Eye (tissue), 1 donor: ENCODE measurements around the gene GDA.

Experiments
- DNase-seq: peaks from one replicate; pipeline ENCODE4 v3.0.0-alpha.2; 2015

GDA gene

GRCh38 chr9:72149231-72149975, at the start of gene GDA:
Gene GDA (plus strand): TSS chr9:72149440. CDS start chr9:72149560, 120 bp downstream.
- peak; percentile 62 for DNase-seq

- no peak for DNase-seq
Measured at GRCh38 chr9:72102520-72102919, 46.7 kb upstream of the GDA start.

- no peak for DNase-seq
Measured at GRCh38 chr9:72113056-72113455, 36.2 kb upstream of the GDA start.

- no peak for DNase-seq
Measured at GRCh38 chr9:72119853-72120252, 29.4 kb upstream of the GDA start.

- DNase-seq, result no peak
Measured at GRCh38 chr9:72124947-72125346, 24.3 kb upstream of the GDA start.

- DNase-seq, result no peak
Measured at GRCh38 chr9:72127753-72128152, 21.5 kb upstream of the GDA start.

- no peak for DNase-seq
Measured at GRCh38 chr9:72128526-72128925, 20.7 kb upstream of the GDA start.

- no peak for DNase-seq
Measured at GRCh38 chr9:72129271-72130156, 19.7 kb upstream of the GDA start.

- no peak for DNase-seq
Measured at GRCh38 chr9:72130321-72130720, 18.9 kb upstream of the GDA start.

- DNase-seq, result no peak
Measured at GRCh38 chr9:72131206-72131605, 18.0 kb upstream of the GDA start.

GRCh38 chr9:72132052-72132451, 17.2 kb upstream of the GDA start:
- no peak for DNase-seq

- no peak for DNase-seq
Measured at GRCh38 chr9:72133365-72134035, 15.7 kb upstream of the GDA start.

GRCh38 chr9:72134801-72135200, 14.4 kb upstream of the GDA start:
- no peak for DNase-seq

- no peak for DNase-seq
Measured at GRCh38 chr9:72137697-72138365, 11.4 kb upstream of the GDA start.

GRCh38 chr9:72139226-72139625, 10.0 kb upstream of the GDA start:
- DNase-seq, result no peak

GRCh38 chr9:72140586-72140985, 8.7 kb upstream of the GDA start:
- DNase-seq, result no peak

GRCh38 chr9:72141484-72141883, 7.8 kb upstream of the GDA start:
- DNase-seq, result no peak

GRCh38 chr9:72144756-72145492, 4.3 kb upstream of the GDA start:
- DNase-seq, result no peak

GRCh38 chr9:72145733-72146505, 3.3 kb upstream of the GDA start:
- no peak for DNase-seq

- no peak for DNase-seq
Measured at GRCh38 chr9:72147676-72148075, 1.6 kb upstream of the GDA start.

- peak; percentile 2 for DNase-seq
Measured at GRCh38 chr9:72150127-72150526, 887 bp downstream of the GDA start.
